ENCODE measurements around the gene PRSS27. TPM values are rescaled to one million over a fixed set of nuclear protein-coding genes. Genes with fewer than 3 reads are reported as not detected.

The PRSS27 gene
- total and polyA plus RNA-seq, 2 donors: 0.85 to 2.5 TPM

GRCh38 chr16:2713985-2714774, 5.8 kb downstream of the PRSS27 start:
- no peak overlapping the region for H3K4me3 ChIP-seq (ENCODE audit: low read depth, low read length)
- no peaks in the 10 kb centered on the region for H3K36me3 ChIP-seq (ENCODE audit: insufficient read depth)
- H3K4me1 ChIP-seq (ENCODE audit: insufficient read depth): no peaks in the 10 kb centered on the region
- WGBS: 87% methylated on average over 28 of the region's 28 CpGs
- no peak overlapping the region for H3K27ac ChIP-seq (ENCODE audit: low read depth)
- DNase-seq (ENCODE audit: extremely low spot score): no peak

- 86% methylated on average over 14 of the region's 14 CpGs for WGBS
- no peaks in the 10 kb centered on the region for H3K36me3 ChIP-seq (ENCODE audit: insufficient read depth)
Measured at GRCh38 chr16:2713523-2713922, 6.5 kb downstream of the PRSS27 start.

GRCh38 chr16:2712546-2712945, 7.5 kb downstream of the PRSS27 start:
- Histone ChIP-seq H3K4me1 (ENCODE audit: insufficient read depth) (no peaks in the 10 kb centered on the region), H3K4me3 (ENCODE audit: low read depth, low read length) (no peak overlapping the region), H3K27ac (ENCODE audit: low read depth) (no peak overlapping the region), H3K36me3 (ENCODE audit: insufficient read depth) (no peaks in the 10 kb centered on the region)
- DNase-seq (ENCODE audit: extremely low spot score): no peak
- WGBS: 80% methylated on average over 21 of the region's 21 CpGs

More at GRCh38 chr16:2713523-2713922, 6.5 kb downstream of the PRSS27 start:
- no peak for DNase-seq (ENCODE audit: extremely low spot score)
- Histone ChIP-seq H3K27ac (ENCODE audit: low read depth) (no peak overlapping the region), H3K4me1 (ENCODE audit: insufficient read depth) (no peaks in the 10 kb centered on the region), H3K4me3 (ENCODE audit: low read depth, low read length) (no peak overlapping the region)

GRCh38 chr16:2712063-2712441, 8.0 kb downstream of the PRSS27 start:
- H3K36me3 ChIP-seq (ENCODE audit: insufficient read depth): no peaks in the 10 kb centered on the region
- no peak overlapping the region for H3K27ac ChIP-seq (ENCODE audit: low read depth)
- H3K4me1 ChIP-seq (ENCODE audit: insufficient read depth): no peaks in the 10 kb centered on the region
- H3K4me3 ChIP-seq (ENCODE audit: low read depth, low read length): no peak overlapping the region
- no peak for DNase-seq (ENCODE audit: extremely low spot score)
- WGBS: 74% methylated on average over 14 of the region's 14 CpGs

- Histone ChIP-seq H3K4me1 (ENCODE audit: insufficient read depth) (no peaks in the 10 kb centered on the region), H3K4me3 (ENCODE audit: low read depth, low read length) (no peak overlapping the region), H3K27ac (ENCODE audit: low read depth) (no peak overlapping the region), H3K36me3 (ENCODE audit: insufficient read depth) (no peaks in the 10 kb centered on the region)
- DNase-seq (ENCODE audit: extremely low spot score): no peak
- WGBS: 64% methylated on average over 22 of the region's 22 CpGs
Measured at GRCh38 chr16:2711370-2712062, 8.5 kb downstream of the PRSS27 start.

- H3K4me1 ChIP-seq (ENCODE audit: insufficient read depth): no peaks in the 10 kb centered on the region
- 70% methylated on average over 11 of the region's 11 CpGs for WGBS
- H3K27ac ChIP-seq (ENCODE audit: low read depth): no peak overlapping the region
- H3K4me3 ChIP-seq (ENCODE audit: low read depth, low read length): no peak overlapping the region
- DNase-seq (ENCODE audit: extremely low spot score): no peak
- H3K36me3 ChIP-seq (ENCODE audit: insufficient read depth): no peaks in the 10 kb centered on the region
Measured at GRCh38 chr16:2710711-2711231, 9.3 kb downstream of the PRSS27 start.

- no peak overlapping the region for H3K27ac ChIP-seq (ENCODE audit: low read depth)
- H3K4me1 ChIP-seq (ENCODE audit: insufficient read depth): no peaks in the 10 kb centered on the region
- 88% methylated on average over 20 of the region's 20 CpGs for WGBS
- no peak overlapping the region for H3K4me3 ChIP-seq (ENCODE audit: low read depth, low read length)
- DNase-seq (ENCODE audit: extremely low spot score): no peak
- no peaks in the 10 kb centered on the region for H3K36me3 ChIP-seq (ENCODE audit: insufficient read depth)
Measured at GRCh38 chr16:2710021-2710710, 9.9 kb downstream of the PRSS27 start.

- Histone ChIP-seq H3K4me1 (ENCODE audit: insufficient read depth) (no peaks in the 10 kb centered on the region), H3K27ac (ENCODE audit: low read depth) (no peak overlapping the region), H3K4me3 (ENCODE audit: low read depth, low read length) (no peak overlapping the region), H3K36me3 (ENCODE audit: insufficient read depth) (no peaks in the 10 kb centered on the region)
- DNase-seq (ENCODE audit: extremely low spot score): no peak
- WGBS: 91% methylated on average over 10 of the region's 10 CpGs
Measured at GRCh38 chr16:2709588-2709984, 10.4 kb downstream of the PRSS27 start.

- H3K27ac ChIP-seq (ENCODE audit: low read depth): no peak overlapping the region
- no peak for DNase-seq (ENCODE audit: extremely low spot score)
- no peaks in the 10 kb centered on the region for H3K4me1 ChIP-seq (ENCODE audit: insufficient read depth)
- peaks cover 1% of the 10 kb centered on the region for H3K36me3 ChIP-seq (ENCODE audit: insufficient read depth)
- H3K4me3 ChIP-seq (ENCODE audit: low read depth, low read length): no peak overlapping the region
- 95% methylated on average over 22 of the region's 22 CpGs for WGBS
Measured at GRCh38 chr16:2708955-2709587, 11.0 kb downstream of the PRSS27 start.

- Histone ChIP-seq H3K4me3 (ENCODE audit: low read depth, low read length) (no peak overlapping the region), H3K4me1 (ENCODE audit: insufficient read depth) (no peaks in the 10 kb centered on the region), H3K27ac (ENCODE audit: low read depth) (no peak overlapping the region), H3K36me3 (ENCODE audit: insufficient read depth) (peaks cover 1% of the 10 kb centered on the region)
- WGBS: 94% methylated on average over 14 of the region's 14 CpGs
- DNase-seq (ENCODE audit: extremely low spot score): no peak
Measured at GRCh38 chr16:2708290-2708639, 11.8 kb downstream of the PRSS27 start.

- H3K36me3 ChIP-seq (ENCODE audit: insufficient read depth): peaks cover 1% of the 10 kb centered on the region
- H3K4me1 ChIP-seq (ENCODE audit: insufficient read depth): no peaks in the 10 kb centered on the region
- DNase-seq (ENCODE audit: extremely low spot score): no peak
- H3K4me3 ChIP-seq (ENCODE audit: low read depth, low read length): no peak overlapping the region
- 93% methylated on average over 51 of the region's 51 CpGs for WGBS
- no peak overlapping the region for H3K27ac ChIP-seq (ENCODE audit: low read depth)
Measured at GRCh38 chr16:2707368-2708289, 12.4 kb downstream of the PRSS27 start.

GRCh38 chr16:2706611-2707311, 13.3 kb downstream of the PRSS27 start:
- Histone ChIP-seq H3K4me3 (ENCODE audit: low read depth, low read length) (no peak overlapping the region), H3K36me3 (ENCODE audit: insufficient read depth) (peaks cover 6% of the 10 kb centered on the region), H3K27ac (ENCODE audit: low read depth) (no peak overlapping the region), H3K4me1 (ENCODE audit: insufficient read depth) (no peaks in the 10 kb centered on the region)
- 96% methylated on average over 22 of the region's 22 CpGs for WGBS
- DNase-seq (ENCODE audit: extremely low spot score): no peak

Measured in urinary bladder (tissue), 4 donors.